CD14-positive monocyte (primary cell): ENCODE measurements around the gene DTWD2. TPM values are rescaled to one million over a fixed set of nuclear protein-coding genes. Genes with fewer than 3 reads are reported as not detected.

ENCODE experiments used
- DNase-seq, 3 donors: peaks; one replicate each; pipeline ENCODE4 v3.0.0-alpha.2; 2011 to 2022
- H2AFZ ChIP-seq: 2 replicates; pipeline ENCODE4 v1.6.0; 2012; ENCODE audit warnings: mild to moderate bottlenecking, low read depth, low read length, inconsistent platforms; ENCODE audit not compliant: insufficient read depth, poor library complexity, severe bottlenecking
- H3K27ac ChIP-seq, 2 donors: 1 replicate in 1 of 2; 2 replicates in 1 of 2; pipeline ENCODE4 v1.5.1; 2012 to 2013; ENCODE audit warnings: low read length in 2 of 2, control low read depth in 1 of 2, inconsistent platforms in 1 of 2, low read depth in 1 of 2, mild to moderate bottlenecking in 1 of 2
- H3K27me3 ChIP-seq, 2 donors: one replicate each; pipeline versions ENCODE4 v1.6.0 to v1.6.1; 2011 to 2013; ENCODE audit warnings: low read length in 2 of 2; ENCODE audit not compliant: control insufficient read depth in 2 of 2, insufficient read depth in 2 of 2
- H3K36me3 ChIP-seq, 2 donors: replicated peaks in 1 of 2; 1 replicate in 1 of 2; 2 replicates in 1 of 2; pipeline versions ENCODE4 v1.5.1 to v1.6.1; 2012 to 2013; ENCODE audit warnings: low read length in 2 of 2, control low read depth in 1 of 2, inconsistent platforms in 1 of 2, mild to moderate bottlenecking in 1 of 2; ENCODE audit not compliant: insufficient read depth in 2 of 2, control insufficient read depth in 1 of 2
- H3K4me1 ChIP-seq, 2 donors: 1 replicate in 1 of 2; 2 replicates in 1 of 2; pipeline versions ENCODE4 v1.5.1 to v1.6.1; 2012 to 2013; ENCODE audit warnings: low read length in 2 of 2, control low read depth in 1 of 2, inconsistent platforms in 1 of 2, mild to moderate bottlenecking in 1 of 2, moderate library complexity in 1 of 2; ENCODE audit not compliant: insufficient read depth in 2 of 2, control insufficient read depth in 1 of 2
- H3K4me2 ChIP-seq: replicated peaks from 2 replicates; pipeline ENCODE3; 2012; ENCODE audit warnings: low read length, moderate library complexity, mild to moderate bottlenecking; ENCODE audit not compliant: poor library complexity, severe bottlenecking; ENCODE audit errors: extremely low read depth
- H3K4me3 ChIP-seq, 3 experiments: fragments of 200-600 bp in 1 of 3; sonication (generic) in 1 of 3; replicated peaks in 1 of 3; 1 replicate in 2 of 3; 2 replicates in 1 of 3; pipeline ENCODE4 v1.5.1; 2011 to 2013; ENCODE audit warnings: low read length in 3 of 3, mild to moderate bottlenecking in 3 of 3, control low read depth in 2 of 3, low read depth in 2 of 3, inconsistent platforms in 1 of 3, moderate library complexity in 1 of 3
- H3K79me2 ChIP-seq: 2 replicates; pipeline ENCODE4 v1.6.0; 2012; ENCODE audit warnings: mild to moderate bottlenecking, control low read depth, inconsistent platforms, low read length, moderate library complexity; ENCODE audit not compliant: insufficient read depth
- H3K9ac ChIP-seq: 2 replicates; pipeline ENCODE4 v1.6.0; 2017; ENCODE audit warnings: low read length, mild to moderate bottlenecking; ENCODE audit not compliant: insufficient read depth, poor library complexity, severe bottlenecking
- H3K9me3 ChIP-seq, 2 donors: replicated peaks in 1 of 2; 1 replicate in 1 of 2; 2 replicates in 1 of 2; pipeline versions ENCODE4 v1.5.1 to v1.6.1; 2012 to 2013; ENCODE audit warnings: low read length in 2 of 2, control low read depth in 1 of 2; ENCODE audit not compliant: control insufficient read depth in 1 of 2, insufficient read depth in 1 of 2
- H4K20me1 ChIP-seq: 2 replicates; pipeline ENCODE4 v1.6.0; 2012; ENCODE audit warnings: mild to moderate bottlenecking, low read length, control low read depth, moderate library complexity; ENCODE audit not compliant: insufficient read depth
- H3K27ac Mint-ChIP-seq, 7 donors: one replicate each; pipeline ENCODE4 v1.8.0; 2020; ENCODE audit warnings: mild to moderate bottlenecking in 7 of 7, mixed read lengths in 7 of 7, moderate library complexity in 6 of 7, inconsistent platforms in 2 of 7
- H3K27me3 Mint-ChIP-seq, 3 donors: one replicate each; pipeline ENCODE4 v1.8.0; 2021 to 2022; ENCODE audit warnings: low read depth in 3 of 3, mild to moderate bottlenecking in 3 of 3, mixed read lengths in 3 of 3, moderate library complexity in 3 of 3, inconsistent platforms in 1 of 3
- H3K36me3 Mint-ChIP-seq, 2 donors: one replicate each; pipeline ENCODE4 v1.8.0; 2020; ENCODE audit warnings: mixed read lengths in 2 of 2, inconsistent platforms in 1 of 2, mild to moderate bottlenecking in 1 of 2
- H3K4me1 Mint-ChIP-seq: one replicate; pipeline ENCODE4 v1.8.0; 2020; ENCODE audit warnings: mild to moderate bottlenecking, mixed read lengths
- H3K4me3 Mint-ChIP-seq, 2 donors: one replicate each; pipeline ENCODE4 v1.8.0; 2020; ENCODE audit warnings: mild to moderate bottlenecking in 2 of 2, mixed read lengths in 2 of 2, moderate library complexity in 1 of 2
- H3K9me3 Mint-ChIP-seq, 7 donors: one replicate each; pipeline ENCODE4 v1.8.0; 2020 to 2022; ENCODE audit warnings: mixed read lengths in 7 of 7, mild to moderate bottlenecking in 6 of 7, moderate library complexity in 6 of 7, inconsistent platforms in 2 of 7
- CTCF ChIP-seq: fragments of 200-600 bp; IDR thresholded peaks from one replicate; pipeline ENCODE4 v1.8.0; 2022; ENCODE audit warnings: antibody characterized with exemption, mild to moderate bottlenecking
- WGBS: methylation state at CpG from one replicate; pipeline ENCODE4 v1.1.5; 2013; ENCODE audit warnings: missing lambda C conversion rate; ENCODE audit not compliant: insufficient coverage; 5-methylcytosine and 5-hydroxymethylcytosine counted together
- intact Hi-C, 2 donors: fragments of 100-400 bp; cut with micrococcal nuclease; formaldehyde crosslinking; loops; one replicate each; pipeline versions ENCODE4 v1.15.0 to v1.15.1; 2023
- polyA plus RNA-seq, 3 donors: library from polyadenylated mRNA; depleted of rRNA in 1 of 3; unstranded in 2 of 3; stranded (reverse) in 1 of 3; fragments of 300-500 nt in 2 of 3; fragments of >200 nt in 1 of 3; fragmentation: Illumina TruSeq in 2 of 3; gene quantifications; 1 replicate in 2 of 3; 2 replicates in 1 of 3; pipeline ENCODE4 v1.2.3, GENCODE V29; 2012 to 2021

Gene DTWD2
- polyA plus RNA-seq, 3 donors = 1.2 to 2.7 (median 2.5) TPM

- no peaks in the 10 kb centered on the region for H3K27me3 Mint-ChIP-seq
- H3K27ac Mint-ChIP-seq = no peak overlapping the region
- Histone ChIP-seq H4K20me1 (no peaks in the 10 kb centered on the region), H3K4me2 (no peak overlapping the region), H3K4me3 (no peak overlapping the region), H3K9ac (no peak overlapping the region), H3K79me2 (no peaks in the 10 kb centered on the region), H3K36me3 (no peaks in the 10 kb centered on the region), H3K4me1 (no peaks in the 10 kb centered on the region), H3K27me3 (no peaks in the 10 kb centered on the region), H2AFZ (no peak overlapping the region), H3K9me3 (no peaks in the 10 kb centered on the region), H3K27ac (no peak overlapping the region)
- H3K9me3 Mint-ChIP-seq = no peaks in the 10 kb centered on the region
- intact Hi-C loops = no loop called here
- no peaks in the 10 kb centered on the region for H3K36me3 Mint-ChIP-seq
- TF ChIP-seq CTCF = no peak
- H3K4me3 Mint-ChIP-seq = no peak overlapping the region
- peaks cover 5% of the 10 kb centered on the region for H3K4me1 Mint-ChIP-seq
- DNase-seq = no peak
Observed at GRCh38 chr5:118902656-118903438, 85.5 kb downstream of the DTWD2 start.

GRCh38 chr5:118894709-118895108 is 93.6 kb downstream of the DTWD2 start:
- Histone ChIP-seq H3K4me2 (no peak overlapping the region), H3K9ac (no peak overlapping the region), H3K9me3 (no peaks in the 10 kb centered on the region), H3K27me3 (no peaks in the 10 kb centered on the region), H3K4me3 (no peak overlapping the region), H3K79me2 (no peaks in the 10 kb centered on the region), H3K36me3 (no peaks in the 10 kb centered on the region), H3K27ac (no peak overlapping the region), H4K20me1 (no peaks in the 10 kb centered on the region), H3K4me1 (no peaks in the 10 kb centered on the region), H2AFZ (no peak overlapping the region)
- H3K27me3 Mint-ChIP-seq = no peaks in the 10 kb centered on the region
- no peaks in the 10 kb centered on the region for H3K4me1 Mint-ChIP-seq
- no peak for TF ChIP-seq CTCF
- 40% methylated on average over 1 of the region's 1 CpG for WGBS
- no peak overlapping the region for H3K27ac Mint-ChIP-seq
- intact Hi-C loops = no loop called here
- no peak for DNase-seq
- H3K4me3 Mint-ChIP-seq = no peak overlapping the region
- peaks cover 0 to 1% (median 0%) of the 10 kb centered on the region in 7 donors for H3K9me3 Mint-ChIP-seq
- no peaks in the 10 kb centered on the region for H3K36me3 Mint-ChIP-seq
